GM19452 (cell line): ENCODE data around the gene PPP1R3C.

Experiments
- ATAC-seq: cut with Tn5 transposase; IDR thresholded peaks from one replicate; pipeline ENCODE4 v1.9.1; 2021; ENCODE audit not compliant: unreplicated experiment

PPP1R3C gene

GRCh38 chr10:91632671-91633550 lies at the start of gene PPP1R3C:
PPP1R3C (minus strand) TSS chr10:91633071; CDS start chr10:91632969, 102 bp downstream.
- ATAC-seq = peak; percentile 72

- ATAC-seq = no peak
Measured at GRCh38 chr10:91681361-91682276, 48.7 kb upstream of the PPP1R3C start.

- ATAC-seq = no peak
Measured at GRCh38 chr10:91680487-91680886, 47.6 kb upstream of the PPP1R3C start.

GRCh38 chr10:91679296-91679695 lies 46.4 kb upstream of the PPP1R3C start:
- ATAC-seq = no peak

GRCh38 chr10:91677911-91678310 lies 45.0 kb upstream of the PPP1R3C start:
- ATAC-seq = no peak

GRCh38 chr10:91672021-91672608 lies 39.2 kb upstream of the PPP1R3C start:
- no peak for ATAC-seq

- no peak for ATAC-seq
Measured at GRCh38 chr10:91668913-91669312, 36.0 kb upstream of the PPP1R3C start.

GRCh38 chr10:91665842-91666241 lies 33.0 kb upstream of the PPP1R3C start:
- no peak for ATAC-seq

- no peak for ATAC-seq
Measured at GRCh38 chr10:91664426-91664825, 31.6 kb upstream of the PPP1R3C start.

GRCh38 chr10:91662993-91663392 lies 30.1 kb upstream of the PPP1R3C start:
- no peak for ATAC-seq

GRCh38 chr10:91653219-91653870 lies 20.5 kb upstream of the PPP1R3C start:
- ATAC-seq = no peak

- ATAC-seq = no peak
Measured at GRCh38 chr10:91652364-91652763, 19.5 kb upstream of the PPP1R3C start.

GRCh38 chr10:91643700-91644099 lies 10.8 kb upstream of the PPP1R3C start:
- no peak for ATAC-seq

GRCh38 chr10:91642831-91643692 lies 10.2 kb upstream of the PPP1R3C start:
- no peak for ATAC-seq

GRCh38 chr10:91636892-91637291 lies 4.0 kb upstream of the PPP1R3C start:
- no peak for ATAC-seq

- ATAC-seq = no peak
Measured at GRCh38 chr10:91635401-91636400, 2.8 kb upstream of the PPP1R3C start.

- no peak for ATAC-seq
Measured at GRCh38 chr10:91634898-91635297, 2.0 kb upstream of the PPP1R3C start.

GRCh38 chr10:91634246-91634645 lies 1.4 kb upstream of the PPP1R3C start:
- no peak for ATAC-seq

GRCh38 chr10:91630625-91631024 lies 2.2 kb downstream of the PPP1R3C start:
- no peak for ATAC-seq
